Amniotic stem cell (primary cell): ENCODE data around the gene CNN3.

Experiments
- DNase-seq: peaks from one replicate; lab custom pipeline; 2025; lab: John Stamatoyannopoulos, UW

The CNN3 gene

DNA sequence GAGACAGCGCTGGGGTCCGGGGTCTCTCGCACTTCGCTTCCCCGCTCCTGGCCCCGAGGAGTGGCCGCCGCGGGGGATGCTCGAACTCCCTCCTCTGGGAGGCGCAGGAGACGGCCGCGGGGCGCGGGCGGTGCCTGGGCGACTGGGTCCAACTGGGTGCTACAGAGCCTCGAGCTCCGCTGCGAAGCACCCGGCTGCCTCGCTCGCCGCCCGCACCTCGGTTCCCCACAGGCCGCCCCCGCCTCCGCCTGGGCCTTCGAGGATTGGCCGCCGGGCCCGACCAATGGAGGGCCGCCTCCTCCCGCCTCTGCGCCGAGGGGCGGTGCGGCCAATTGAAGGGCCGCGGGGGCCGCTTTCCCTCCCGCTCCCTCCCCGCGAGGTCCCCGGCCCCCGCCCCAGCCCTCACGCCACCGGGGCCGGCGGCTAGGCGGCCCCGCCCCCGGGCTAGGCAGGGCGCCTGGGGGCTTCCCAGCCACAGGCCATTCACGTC lies at the start of gene CNN3:
CNN3 (minus strand) TSS at position 196 of the 490 bp plus-strand sequence. CDS start 216 bp downstream, outside the sequence.
- peak; percentile 76 for DNase-seq

GRCh38 chr1:94974824-94975223 lies 47.9 kb upstream of the CNN3 start:
- DNase-seq = peak; percentile 57

GRCh38 chr1:94974241-94974640 lies 47.3 kb upstream of the CNN3 start:
- no peak for DNase-seq

DNA sequence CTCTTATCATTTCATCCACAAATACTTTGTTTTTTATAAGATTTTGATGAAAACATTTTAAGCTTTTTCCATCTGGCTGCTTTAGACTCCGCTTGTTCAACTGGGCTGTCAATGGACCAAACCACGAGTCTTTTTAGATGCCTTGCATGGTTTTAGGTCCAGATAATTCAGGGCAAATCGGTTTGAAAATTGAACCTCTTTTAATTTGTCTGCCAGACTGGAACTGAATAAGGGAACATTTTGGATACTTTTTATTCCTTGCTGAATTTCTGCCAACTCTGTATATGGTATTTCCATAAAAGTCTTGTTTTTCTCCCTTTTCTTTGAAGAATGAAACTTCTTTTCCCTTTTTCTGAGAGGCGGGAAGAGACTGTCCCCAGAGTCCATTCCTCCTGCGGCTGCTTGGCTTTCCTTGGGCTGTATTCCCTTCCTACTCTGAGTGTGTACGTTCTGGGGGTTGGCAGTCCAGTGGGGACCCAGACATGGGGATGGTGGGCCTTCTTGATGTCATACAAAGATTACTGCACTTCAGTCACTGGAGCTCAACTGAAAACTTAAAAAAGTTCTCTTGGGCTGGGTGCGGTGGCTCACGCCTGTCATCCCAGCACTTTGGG lies 46.5 kb upstream of the CNN3 start:
- DNase-seq = no peak

DNA sequence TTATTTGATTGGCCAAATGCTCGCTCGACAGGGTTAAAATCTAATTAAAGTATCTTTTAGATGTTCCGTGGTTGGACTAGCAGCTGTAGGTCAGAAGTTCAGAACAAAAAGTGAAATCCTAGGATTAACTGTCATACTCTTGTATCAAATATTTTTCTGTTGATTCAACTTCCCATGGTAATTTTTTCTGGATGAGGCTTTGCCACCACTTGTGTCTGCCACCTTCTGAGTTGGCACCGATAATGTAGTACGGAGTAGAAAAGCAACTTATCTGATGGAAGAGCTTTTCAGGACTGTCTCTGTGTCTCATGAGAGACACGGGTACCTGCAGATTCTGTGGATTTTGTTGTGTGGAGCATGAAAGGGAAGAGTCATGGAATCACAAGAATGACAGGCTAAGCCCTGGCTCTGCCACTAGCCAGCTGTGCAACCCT lies 44.6 kb upstream of the CNN3 start:
- no peak for DNase-seq

- DNase-seq = no peak
These were observed 43.9 kb upstream of the CNN3 start for GRCh38 chr1:94970783-94971182.

GRCh38 chr1:94969137-94969536 lies 42.2 kb upstream of the CNN3 start:
- no peak for DNase-seq

DNA sequence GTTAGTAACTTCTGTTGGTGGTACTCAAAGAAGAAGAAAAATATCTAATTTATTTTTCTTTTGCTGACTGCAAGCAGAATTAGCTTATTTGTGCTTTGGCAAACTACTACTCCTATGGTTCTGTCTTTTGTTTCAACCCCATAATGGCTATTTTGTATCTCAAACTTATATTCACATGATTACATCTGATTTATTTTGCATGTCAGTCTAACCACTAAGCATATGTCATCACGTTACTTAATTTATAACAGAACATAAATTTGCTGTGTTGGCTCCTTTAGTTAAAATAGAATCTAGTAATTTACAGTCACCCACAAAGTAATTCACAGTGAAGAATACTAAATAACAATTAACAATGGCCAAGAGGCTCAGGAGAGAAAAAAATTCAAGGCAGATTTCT lies 39.1 kb upstream of the CNN3 start:
- DNase-seq = no peak

GRCh38 chr1:94963864-94964263 lies 37.0 kb upstream of the CNN3 start:
- no peak for DNase-seq

DNA sequence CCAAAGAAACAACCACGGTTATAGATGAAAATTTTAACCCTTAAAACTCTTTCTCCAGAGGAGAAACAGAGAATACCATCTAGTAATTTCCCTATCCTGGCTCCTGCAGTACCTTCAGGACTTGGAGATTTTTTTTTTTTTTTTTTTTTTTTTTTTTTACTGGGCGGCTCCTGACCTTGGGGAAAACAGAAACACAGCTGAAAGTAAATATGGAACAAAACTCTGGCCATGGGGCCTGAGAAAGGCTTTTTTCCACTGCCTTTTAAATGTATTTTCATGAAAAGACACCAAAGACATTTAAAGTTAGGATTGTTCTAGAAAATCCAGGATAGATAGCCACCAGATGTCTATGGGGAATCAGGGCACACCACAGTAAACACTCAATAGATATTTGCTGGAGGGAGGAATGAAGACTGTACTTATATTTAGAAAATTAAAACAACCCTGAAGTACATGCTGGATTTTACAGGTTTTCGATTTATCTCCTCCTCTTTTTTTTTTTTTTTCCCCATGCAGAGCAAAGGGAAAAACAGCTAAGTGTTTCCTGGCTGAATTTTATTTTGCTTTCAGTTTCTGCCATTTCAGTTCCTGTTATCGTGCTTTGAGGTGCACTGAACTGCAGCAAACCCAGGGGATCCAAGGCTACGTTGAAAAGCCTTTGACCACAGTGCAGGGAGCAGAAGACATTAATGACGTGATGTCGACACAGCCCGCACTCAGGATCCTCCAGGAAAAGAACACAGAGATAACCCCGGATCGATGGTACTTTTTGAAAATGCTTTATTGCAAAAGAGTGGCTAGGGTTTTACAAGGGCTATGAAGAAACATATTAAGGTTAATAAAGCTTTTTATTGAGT lies 35.7 kb upstream of the CNN3 start:
- no peak for DNase-seq

DNA sequence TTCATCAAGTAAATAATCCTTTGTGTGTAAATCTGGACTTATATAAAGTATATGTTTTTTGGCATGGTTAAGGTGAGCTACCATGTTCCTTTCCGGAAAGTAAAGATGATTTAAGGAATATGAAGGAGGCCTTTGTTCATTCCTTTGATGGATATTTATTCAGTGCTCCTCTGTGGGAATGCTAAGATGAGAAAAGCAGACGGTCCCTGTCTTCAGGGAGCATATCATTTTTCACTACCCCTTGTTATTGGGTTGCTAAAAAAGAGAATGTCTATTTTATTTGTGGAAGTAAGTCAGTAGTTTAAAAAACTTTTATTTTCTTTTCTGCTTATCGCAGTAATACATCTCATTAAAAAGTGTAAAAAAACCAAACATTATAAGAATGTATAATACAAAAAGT lies 35.1 kb upstream of the CNN3 start:
- no peak for DNase-seq

GRCh38 chr1:94961582-94961981 lies 34.7 kb upstream of the CNN3 start:
- no peak for DNase-seq

DNA sequence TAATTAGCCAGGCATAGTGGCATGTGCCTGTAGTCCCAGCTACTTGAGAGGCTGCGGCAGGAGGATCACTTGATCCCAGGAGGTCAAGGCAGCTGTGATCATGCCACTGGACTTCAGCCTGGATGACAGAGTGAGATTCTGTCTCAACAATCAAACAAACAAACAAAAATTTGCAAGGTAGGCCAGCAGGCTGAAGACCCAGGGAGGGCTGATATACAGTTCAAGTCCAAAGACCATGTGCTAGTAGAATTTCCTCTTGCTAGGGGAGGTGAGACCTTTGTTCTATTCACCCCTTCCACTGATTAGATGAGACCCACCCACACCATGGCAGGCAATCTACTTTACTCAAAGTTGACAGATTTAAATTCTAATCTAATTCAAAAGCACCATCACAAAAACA lies 31.2 kb upstream of the CNN3 start:
- DNase-seq = no peak

- no peak for DNase-seq
These were observed 29.1 kb upstream of the CNN3 start for GRCh38 chr1:94955767-94956632.

DNA sequence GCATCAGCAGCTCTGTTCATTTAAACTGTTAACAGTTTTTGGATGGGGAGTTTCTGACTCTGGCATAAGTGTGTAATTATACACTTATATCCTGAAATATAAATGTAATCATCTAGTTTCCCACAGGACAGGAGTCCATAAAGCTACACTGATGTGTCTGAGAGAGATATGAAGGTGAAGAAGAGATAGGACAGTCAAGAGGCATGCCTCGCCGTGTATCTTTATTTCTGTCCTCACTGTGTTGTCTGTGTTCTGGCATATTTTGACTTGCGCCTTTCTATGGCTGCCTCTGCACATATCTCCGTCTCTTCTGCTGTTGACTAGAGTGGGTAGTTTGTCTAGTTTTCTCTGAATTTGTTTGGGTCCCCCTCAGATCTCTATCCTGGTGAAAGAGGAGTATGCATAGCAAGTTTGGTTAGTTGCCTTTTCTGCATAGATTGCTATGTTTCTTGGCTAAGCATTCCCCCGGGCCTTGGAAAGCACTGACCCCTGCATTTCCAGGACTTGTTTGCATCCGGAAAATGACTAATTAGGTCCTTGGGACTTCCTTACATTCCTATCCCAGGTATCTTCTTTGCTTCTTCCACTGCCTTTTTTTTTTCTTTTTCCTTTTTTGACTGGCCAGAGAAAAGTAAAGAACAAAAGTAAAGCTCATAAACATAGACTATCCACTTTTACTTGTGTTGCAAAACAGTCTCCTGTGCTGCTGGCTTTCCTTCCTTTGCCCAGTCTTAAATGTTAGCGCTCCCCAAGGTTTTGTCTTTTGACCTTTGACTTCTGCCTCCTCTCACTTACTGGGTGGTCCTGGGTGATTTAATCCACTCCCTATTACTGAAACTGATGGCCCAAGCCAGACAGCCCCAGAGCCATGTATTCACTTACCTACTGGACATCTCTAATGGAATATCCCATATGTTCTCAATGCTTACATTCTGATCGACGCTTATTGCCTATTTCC lies 27.6 kb upstream of the CNN3 start:
- no peak for DNase-seq

- DNase-seq = no peak
These were observed 26.8 kb upstream of the CNN3 start for GRCh38 chr1:94953746-94954145.

DNA sequence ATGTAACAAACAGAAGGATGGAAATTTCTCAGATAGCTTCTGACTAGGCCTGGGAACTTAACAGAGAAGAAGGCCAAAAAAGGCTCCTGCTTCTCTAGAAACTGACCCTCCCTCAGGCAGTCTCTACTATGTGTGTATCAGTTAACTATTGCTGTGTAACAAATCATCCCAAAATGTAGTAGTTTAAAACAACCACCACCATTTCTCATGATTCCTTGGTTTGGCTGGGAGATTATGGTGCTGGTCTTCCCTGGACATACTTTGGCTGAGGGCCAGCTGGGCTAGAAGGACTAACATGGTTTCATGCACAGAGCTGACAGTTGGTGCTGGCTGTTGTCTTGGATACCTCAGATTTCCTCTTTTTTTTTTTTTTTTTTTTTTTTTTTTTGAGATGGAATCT lies 26.2 kb upstream of the CNN3 start:
- no peak for DNase-seq

DNA sequence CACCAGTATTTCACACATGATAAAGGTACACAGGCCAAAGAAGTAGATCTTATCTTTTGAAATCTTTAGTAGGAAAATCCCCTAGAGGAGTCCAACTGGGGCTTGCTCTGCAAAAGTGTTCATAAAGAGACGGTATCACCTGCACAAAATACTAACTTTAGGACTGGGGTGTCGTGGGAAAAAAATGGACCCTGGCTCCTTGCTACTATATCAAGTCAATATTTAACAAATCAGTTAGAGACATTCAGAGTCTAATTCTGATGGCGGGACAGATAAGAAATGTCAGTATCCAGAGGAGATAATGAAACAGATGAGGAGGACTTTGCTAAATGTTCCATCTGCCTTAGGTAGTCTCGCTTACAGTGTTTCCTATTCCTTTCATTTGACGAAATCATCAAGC lies 25.6 kb upstream of the CNN3 start:
- DNase-seq = no peak

DNA sequence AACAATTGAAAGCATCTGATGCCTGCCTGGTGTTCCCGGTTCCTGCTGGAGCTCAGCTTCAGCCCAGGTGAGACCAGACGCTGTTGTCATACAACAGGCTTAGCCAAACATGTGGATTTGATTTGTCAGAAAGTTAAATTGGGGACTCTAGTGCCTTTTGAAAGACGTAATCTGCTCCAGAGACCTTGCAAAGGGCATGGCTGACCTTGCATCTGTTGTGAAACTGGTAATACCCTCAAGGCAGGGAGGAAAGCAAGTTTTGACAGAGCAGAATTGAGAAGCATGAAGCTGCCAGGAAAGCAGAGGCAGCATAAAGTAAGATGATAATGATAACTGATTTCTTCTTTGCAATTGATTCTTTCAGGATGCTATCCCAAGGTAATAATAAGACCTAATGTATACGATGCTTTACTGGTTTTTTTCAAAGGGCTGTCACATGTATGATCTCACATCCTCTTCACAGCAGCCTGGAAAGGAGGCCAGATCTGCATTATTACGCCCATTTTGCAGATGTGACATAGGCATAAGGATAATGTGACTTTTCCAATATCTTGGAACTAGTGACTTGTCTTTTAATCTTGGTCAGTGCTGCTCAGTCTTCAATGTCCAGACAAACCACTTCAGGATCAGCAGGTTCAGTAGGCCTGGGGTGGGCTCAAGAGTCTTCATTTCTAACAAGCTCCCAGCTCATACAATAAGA lies 24.7 kb upstream of the CNN3 start:
- no peak for DNase-seq

GRCh38 chr1:94951046-94951445 lies 24.1 kb upstream of the CNN3 start:
- no peak for DNase-seq
